Measurements from ENCODE around the gene HOXD11. TPM values are rescaled to one million over a fixed set of nuclear protein-coding genes. Genes with fewer than 3 reads are reported as not detected.

HOXD11 gene
- total RNA-seq, 1 experiment from 2014 or later: not detected

DNA sequence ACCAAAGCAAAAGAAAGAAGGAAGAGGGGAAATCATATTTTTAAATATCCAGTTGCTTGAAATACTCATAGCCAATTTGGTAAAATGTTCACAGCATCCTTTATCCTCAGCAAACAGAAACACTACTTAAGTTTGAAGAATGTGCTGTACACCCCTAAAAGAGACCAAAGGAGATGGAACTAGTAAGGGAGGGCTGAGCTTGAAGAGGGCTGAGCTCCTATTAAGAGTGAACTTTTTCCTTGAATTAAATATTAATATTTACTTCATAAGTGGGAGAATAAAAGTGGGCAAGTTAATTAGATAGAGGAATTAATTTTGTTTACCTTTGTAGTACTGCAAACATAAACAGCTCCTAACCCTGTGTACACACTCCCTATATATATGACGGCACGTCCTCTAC lies 30.3 kb upstream of the HOXD11 start:
- Histone ChIP-seq H3K9me3 (replicated peaks) (peaks cover 19% of the 10 kb centered on the region), H3K36me3 (no peaks in the 10 kb centered on the region), H3K4me3 (no peak overlapping the region), H3K4me1 (replicated peaks) (peaks cover 13% of the 10 kb centered on the region), H3K27ac (no peak overlapping the region), H3K27me3 (replicated peaks) (peaks cover 75% of the 10 kb centered on the region)
- no peak for DNase-seq (ENCODE audit: low read depth in 1 of 2, low spot score in 2 of 2)

DNA sequence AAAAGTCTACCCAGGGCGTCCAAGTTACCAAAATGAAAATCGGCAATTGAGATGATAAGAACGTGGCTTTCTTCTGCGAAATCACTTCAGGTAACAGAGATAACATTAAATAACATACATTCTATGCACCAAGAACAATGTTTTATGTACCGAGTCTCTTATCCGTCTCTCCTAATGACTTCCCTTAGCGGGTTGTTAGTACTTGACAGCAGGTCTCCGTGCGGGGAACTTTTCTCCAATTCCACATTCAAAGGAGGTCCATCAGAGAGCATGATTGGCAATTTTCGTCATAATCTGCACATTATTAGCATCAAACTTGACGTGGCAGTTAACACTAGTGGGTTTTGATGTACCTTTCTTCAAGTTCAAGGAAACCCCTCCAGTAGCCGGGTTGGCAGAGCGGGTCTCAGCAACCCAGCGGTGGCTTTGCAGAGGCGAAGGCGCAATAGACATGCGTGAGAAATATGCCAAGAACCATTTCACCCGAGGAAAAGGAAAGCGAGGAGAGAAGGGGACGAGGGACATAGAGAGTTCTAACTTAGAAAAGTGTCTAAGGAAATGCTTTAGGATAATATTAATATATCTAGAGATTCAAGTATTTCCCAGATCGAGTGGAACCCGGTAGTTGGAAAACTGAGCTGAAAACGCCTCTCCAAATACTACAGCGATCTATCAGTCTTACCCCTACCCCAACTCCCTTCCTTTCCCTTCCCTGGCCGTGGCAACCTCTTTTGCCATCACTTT lies 28.4 kb upstream of the HOXD11 start:
- no peak for DNase-seq (ENCODE audit: low read depth in 1 of 2, low spot score in 2 of 2)
- H3K4me1 ChIP-seq (replicated peaks): peaks cover 13% of the 10 kb centered on the region
- H3K36me3 ChIP-seq: no peaks in the 10 kb centered on the region
- H3K27ac ChIP-seq: no peak overlapping the region
- peaks cover 86% of the 10 kb centered on the region for H3K27me3 ChIP-seq (replicated peaks)
- peaks cover 31% of the 10 kb centered on the region for H3K9me3 ChIP-seq (replicated peaks)
- no peak overlapping the region for H3K4me3 ChIP-seq

DNA sequence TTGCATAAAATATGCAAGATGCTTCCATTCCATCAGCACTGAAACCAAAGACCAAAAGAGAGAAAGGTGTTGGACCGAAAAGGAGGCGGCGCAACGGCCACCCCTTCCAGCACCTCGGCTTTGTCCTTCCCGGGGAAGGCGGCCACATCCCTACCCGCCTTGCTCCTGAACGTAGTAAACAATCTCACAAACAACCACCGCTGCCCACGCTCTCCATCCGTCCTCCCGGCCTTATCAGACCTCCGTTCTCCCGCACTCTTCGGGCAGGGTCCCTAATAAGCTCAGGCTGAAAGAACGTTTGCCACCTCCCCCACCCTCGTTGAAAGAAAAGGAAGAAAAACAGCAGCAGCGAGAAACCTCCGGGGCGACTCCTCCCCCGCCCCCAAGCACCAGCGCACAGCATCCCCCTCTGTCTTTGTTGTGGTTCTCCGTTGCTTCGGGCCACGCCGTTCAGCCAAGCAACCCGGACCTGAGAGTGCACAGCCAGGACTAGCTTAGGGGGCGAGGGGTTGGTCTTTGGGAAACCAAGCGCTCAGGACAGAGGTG lies 27.7 kb upstream of the HOXD11 start:
- peaks cover 13% of the 10 kb centered on the region for H3K4me1 ChIP-seq (replicated peaks)
- peak overlapping the region; percentile 17 for H3K4me3 ChIP-seq
- H3K36me3 ChIP-seq: no peaks in the 10 kb centered on the region
- H3K9me3 ChIP-seq (replicated peaks): peaks cover 31% of the 10 kb centered on the region
- DNase-seq (ENCODE audit: low read depth in 1 of 2, low spot score in 2 of 2): no peak
- H3K27ac ChIP-seq: no peak overlapping the region
- H3K27me3 ChIP-seq (replicated peaks): peaks cover 87% of the 10 kb centered on the region

DNA sequence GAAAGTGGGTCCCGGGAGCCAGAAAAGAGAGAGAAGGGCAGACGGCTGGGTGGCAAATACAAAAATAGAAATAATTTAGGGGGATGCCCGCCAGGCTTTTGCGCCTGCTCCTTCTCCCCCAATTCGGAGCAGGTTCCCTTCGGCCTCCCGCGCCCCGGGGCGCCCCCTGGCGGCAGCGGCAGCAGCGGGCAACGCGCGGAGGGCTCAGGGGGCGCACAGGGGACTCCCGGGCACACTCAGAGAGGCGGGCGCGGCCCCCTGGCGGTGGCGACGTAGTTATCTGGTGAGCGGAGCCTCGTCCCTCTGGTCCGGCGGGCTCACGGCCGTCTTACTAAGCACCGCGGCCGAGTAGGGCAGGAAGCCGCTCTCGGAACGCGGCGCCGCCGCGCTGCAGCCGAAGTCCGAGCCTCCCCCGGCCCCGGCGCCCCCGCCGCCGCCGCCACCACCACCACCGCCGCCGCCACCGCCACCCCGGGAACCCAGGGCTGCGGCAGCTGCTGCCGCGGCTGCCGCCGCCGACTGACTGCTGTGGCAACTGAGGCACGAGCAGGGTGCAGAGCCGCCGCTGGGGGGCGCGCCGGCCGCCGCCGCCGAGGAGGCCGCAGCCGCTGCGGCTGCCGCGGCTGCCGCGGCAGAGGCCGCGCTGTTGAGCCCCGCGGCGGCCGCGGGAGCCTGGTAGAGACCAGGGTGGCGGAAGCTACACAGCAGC lies 27.1 kb upstream of the HOXD11 start:
- H3K27ac ChIP-seq: no peak overlapping the region
- H3K36me3 ChIP-seq: no peaks in the 10 kb centered on the region
- peaks cover 31% of the 10 kb centered on the region for H3K9me3 ChIP-seq (replicated peaks)
- H3K4me1 ChIP-seq (replicated peaks): peaks cover 13% of the 10 kb centered on the region
- H3K4me3 ChIP-seq: peak overlapping the region; percentile 17
- H3K27me3 ChIP-seq (replicated peaks): peaks cover 88% of the 10 kb centered on the region
- DNase-seq (ENCODE audit: low read depth in 1 of 2, low spot score in 2 of 2): peak; percentile 65 to 78

DNA sequence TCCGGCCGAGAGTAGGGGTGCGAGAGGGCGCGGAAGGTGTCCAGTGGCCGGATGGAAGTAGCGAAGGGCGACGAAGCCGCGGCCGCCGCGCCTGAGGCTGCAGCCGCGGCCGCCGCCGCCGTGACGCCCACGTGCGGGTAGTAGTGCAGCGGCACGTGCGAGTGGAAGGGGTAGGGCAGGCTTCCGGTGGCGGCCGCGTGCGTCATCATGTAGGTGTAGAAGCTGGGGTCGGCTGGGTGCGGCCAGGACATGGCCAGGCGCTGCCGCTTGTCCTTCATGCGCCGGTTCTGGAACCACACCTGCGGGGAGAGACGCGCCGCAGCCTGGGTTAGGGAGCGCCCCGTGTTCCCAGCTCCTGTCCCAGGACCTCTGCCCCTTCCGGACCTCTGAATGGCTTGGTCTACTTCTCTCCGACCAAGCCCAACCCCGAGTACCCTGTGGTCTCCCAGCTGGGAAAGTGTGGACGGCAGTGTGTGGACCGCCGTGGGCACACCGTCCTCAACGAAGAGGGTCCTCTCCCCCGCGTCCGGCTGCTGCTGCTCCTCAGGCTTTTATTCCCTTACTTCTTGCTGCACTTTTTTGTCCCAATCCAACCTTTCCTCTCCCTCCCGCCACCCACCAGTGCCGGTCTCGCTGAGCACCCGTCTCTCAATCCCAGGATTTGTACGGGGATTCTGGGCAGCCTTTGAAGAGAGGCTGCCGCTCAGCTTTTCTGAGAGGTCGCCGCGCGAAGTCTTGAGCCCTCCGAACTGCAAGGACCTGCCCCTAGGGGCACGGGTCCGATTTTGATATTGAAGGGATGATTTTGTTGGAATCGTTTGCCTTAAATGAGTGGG lies 26.3 kb upstream of the HOXD11 start:
- peak overlapping the region; percentile 17 for H3K4me3 ChIP-seq

DNA sequence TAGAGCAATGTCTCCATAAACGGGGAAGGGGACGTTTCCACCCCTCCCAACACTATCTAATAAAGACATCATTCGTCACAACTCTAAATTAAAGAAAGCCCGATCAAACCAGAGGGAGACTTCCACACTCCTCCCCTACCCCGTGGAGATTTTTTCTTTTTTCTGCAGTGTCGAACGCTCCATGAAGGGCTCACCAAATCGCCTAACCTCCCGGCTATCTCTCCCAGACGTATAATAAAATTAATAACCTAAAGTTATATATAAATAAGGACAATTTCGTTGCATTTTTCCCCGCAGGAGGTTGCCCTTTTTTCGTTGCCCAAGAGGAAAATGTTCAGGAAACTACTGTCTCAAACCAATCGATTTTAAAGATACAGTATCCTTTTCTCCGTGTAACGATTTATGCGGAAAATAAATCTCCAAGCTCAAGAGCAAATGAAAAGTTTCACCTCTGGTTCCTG lies 25.7 kb upstream of the HOXD11 start:
- Histone ChIP-seq H3K27me3 (replicated peaks) (peaks cover 89% of the 10 kb centered on the region), H3K36me3 (no peaks in the 10 kb centered on the region), H3K4me1 (replicated peaks) (peaks cover 13% of the 10 kb centered on the region), H3K4me3 (no peak overlapping the region), H3K9me3 (replicated peaks) (peaks cover 31% of the 10 kb centered on the region), H3K27ac (no peak overlapping the region)
- DNase-seq (ENCODE audit: low read depth in 1 of 2, low spot score in 2 of 2): no peak

More for the DNA sequence above, 26.3 kb upstream of the HOXD11 start:
- H3K9me3 ChIP-seq (replicated peaks): peaks cover 31% of the 10 kb centered on the region
- no peaks in the 10 kb centered on the region for H3K36me3 ChIP-seq
- H3K27ac ChIP-seq: no peak overlapping the region
- no peak for DNase-seq (ENCODE audit: low read depth in 1 of 2, low spot score in 2 of 2)
- H3K4me1 ChIP-seq (replicated peaks): peaks cover 13% of the 10 kb centered on the region
- H3K27me3 ChIP-seq (replicated peaks): peaks cover 90% of the 10 kb centered on the region

DNA sequence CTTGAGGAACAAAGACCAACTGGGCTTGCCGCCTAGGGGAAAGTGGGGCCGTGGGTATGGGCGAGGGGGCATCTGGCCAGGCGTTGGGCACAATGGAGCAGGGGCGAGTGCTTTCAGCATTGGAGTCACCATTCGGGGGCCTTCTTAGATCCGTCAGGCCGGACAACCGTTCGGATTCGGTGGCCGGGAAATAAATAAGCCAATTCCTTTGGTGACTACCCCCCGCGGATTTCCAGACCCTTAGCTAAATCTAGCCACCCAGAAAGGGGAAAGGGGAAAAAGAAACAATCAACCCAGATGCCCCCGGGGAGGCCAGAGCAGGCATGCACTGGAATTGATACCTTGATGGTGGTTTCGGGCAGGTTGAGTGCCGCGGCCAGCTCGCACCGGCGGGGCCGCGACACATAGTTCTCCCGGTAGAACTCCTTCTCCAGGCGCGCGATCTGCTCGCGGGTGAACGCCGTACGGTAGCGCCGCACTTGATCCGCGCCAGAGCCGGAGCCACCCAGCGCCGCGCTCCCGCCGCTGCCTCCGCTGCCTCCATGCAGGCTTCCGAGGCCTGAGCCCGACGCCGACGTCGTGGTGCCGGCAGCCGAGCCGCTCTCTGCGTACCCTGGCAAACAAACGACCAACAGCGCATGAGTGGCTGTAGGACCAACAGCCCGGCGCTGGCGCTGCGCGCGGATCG lies 25.1 kb upstream of the HOXD11 start:
- Histone ChIP-seq H3K4me1 (replicated peaks) (peaks cover 13% of the 10 kb centered on the region), H3K9me3 (replicated peaks) (peaks cover 31% of the 10 kb centered on the region), H3K4me3 (no peak overlapping the region), H3K27ac (no peak overlapping the region), H3K36me3 (no peaks in the 10 kb centered on the region), H3K27me3 (replicated peaks) (peaks cover 89% of the 10 kb centered on the region)
- no peak for DNase-seq (ENCODE audit: low read depth in 1 of 2, low spot score in 2 of 2)

DNA sequence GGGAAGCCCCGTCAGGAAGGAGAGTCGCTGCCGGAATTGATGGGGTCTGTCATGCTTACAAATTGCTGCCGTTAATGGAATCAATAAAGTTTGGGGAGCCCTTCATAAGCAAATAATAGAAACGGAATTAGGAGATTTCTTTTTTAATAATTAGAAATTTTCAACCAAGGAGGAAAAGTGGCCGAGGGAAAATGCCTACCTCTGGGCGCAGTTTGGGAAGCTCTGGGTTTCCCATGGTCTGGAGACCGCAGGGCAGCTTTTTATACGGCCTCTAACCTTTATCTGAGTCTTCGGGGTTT lies 24.6 kb upstream of the HOXD11 start:
- Histone ChIP-seq H3K4me1 (replicated peaks) (peaks cover 13% of the 10 kb centered on the region), H3K27me3 (replicated peaks) (peaks cover 89% of the 10 kb centered on the region)

DNA sequence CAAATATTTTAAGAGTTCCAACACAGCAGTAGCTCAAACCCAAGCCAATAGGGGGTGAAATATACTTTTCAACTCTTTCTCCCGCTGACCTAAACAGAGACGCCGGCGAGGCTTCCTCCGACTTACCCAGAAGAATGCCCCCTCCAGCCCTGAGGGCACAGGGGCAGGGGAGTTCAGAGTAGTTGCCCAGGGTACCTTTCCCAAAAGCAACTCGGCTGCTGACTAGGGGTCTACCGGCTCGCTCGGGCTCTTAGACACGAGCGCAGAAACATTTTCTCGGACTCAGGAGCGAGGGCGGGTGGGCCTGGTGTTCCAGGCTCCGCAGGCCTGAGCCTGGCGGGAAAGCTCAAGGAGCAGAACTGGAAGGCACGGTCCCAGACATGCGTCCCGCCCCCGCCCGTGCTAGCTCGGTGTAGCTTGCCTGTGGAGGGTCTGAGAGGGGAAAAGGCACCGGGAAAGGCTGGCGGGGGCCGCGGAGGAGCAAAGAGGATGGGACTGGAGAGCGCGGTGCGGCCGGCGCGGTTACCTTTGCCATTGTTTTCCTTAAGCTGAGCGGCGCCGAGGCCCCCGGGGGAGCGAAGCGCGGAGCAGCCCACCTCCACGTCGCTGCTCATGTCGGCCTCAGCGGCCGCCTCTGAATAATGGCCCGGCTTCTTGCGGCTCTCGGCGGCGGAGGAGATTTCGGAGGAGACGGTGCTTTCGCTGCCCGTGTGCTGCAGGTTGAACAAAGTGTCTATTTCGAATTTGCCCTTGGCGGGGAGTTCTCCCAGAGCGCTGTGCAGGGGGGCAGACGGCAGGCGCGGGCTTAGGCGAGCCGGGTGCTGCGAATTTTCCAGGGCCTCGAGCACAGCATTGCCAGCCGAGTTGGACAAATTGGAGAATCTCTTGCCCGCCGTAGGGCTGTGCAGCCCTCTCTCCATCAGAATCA lies 24.0 kb upstream of the HOXD11 start:
- peaks cover 13% of the 10 kb centered on the region for H3K4me1 ChIP-seq (replicated peaks)
- no peak overlapping the region for H3K4me3 ChIP-seq
- H3K27me3 ChIP-seq (replicated peaks): peaks cover 92% of the 10 kb centered on the region
- H3K36me3 ChIP-seq: no peaks in the 10 kb centered on the region
- H3K9me3 ChIP-seq (replicated peaks): peaks cover 31% of the 10 kb centered on the region
- H3K27ac ChIP-seq: no peak overlapping the region
- DNase-seq (ENCODE audit: low read depth in 1 of 2, low spot score in 2 of 2): no peak

More for the DNA sequence above, 24.6 kb upstream of the HOXD11 start:
- Histone ChIP-seq H3K27ac (no peak overlapping the region), H3K36me3 (no peaks in the 10 kb centered on the region), H3K4me3 (no peak overlapping the region), H3K9me3 (replicated peaks) (peaks cover 31% of the 10 kb centered on the region)
- no peak for DNase-seq (ENCODE audit: low read depth in 1 of 2, low spot score in 2 of 2)

DNA sequence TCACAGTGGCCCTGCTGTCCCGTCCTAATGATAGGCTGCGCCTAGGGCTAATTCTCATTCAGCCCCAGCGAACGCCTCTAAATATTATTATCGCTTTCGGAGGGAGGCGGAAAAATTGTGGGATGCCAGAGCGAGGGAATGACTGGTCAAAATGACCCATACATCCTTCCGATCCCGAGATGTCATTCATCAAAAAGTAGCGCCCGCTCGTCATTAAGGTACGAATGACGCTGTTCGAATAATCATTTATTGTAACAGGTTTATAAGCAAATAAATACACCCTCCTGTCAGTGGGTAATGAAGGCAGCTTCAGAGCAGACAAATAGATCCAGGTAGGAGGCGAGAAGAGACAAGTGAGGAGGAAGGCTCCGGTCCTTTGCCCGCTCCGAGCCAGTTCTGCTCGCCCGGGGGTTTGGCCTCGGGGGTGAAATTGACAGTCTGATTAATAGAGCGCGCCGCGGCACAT lies 23.3 kb upstream of the HOXD11 start, which contains the start of gene EVX2:
Gene EVX2 (minus strand): TSS at position 167 of the 466 bp plus-strand sequence. CDS start 186 bp downstream, outside the sequence.
- H3K36me3 ChIP-seq: no peaks in the 10 kb centered on the region
- H3K4me1 ChIP-seq (replicated peaks): peaks cover 18% of the 10 kb centered on the region
- H3K27me3 ChIP-seq (replicated peaks): peaks cover 92% of the 10 kb centered on the region
- peaks cover 31% of the 10 kb centered on the region for H3K9me3 ChIP-seq (replicated peaks)
- H3K27ac ChIP-seq: no peak within 1 kb of the TSS
- no peak within 1 kb of the TSS for H3K4me3 ChIP-seq
- no peak for DNase-seq (ENCODE audit: low read depth in 1 of 2, low spot score in 2 of 2)

DNA sequence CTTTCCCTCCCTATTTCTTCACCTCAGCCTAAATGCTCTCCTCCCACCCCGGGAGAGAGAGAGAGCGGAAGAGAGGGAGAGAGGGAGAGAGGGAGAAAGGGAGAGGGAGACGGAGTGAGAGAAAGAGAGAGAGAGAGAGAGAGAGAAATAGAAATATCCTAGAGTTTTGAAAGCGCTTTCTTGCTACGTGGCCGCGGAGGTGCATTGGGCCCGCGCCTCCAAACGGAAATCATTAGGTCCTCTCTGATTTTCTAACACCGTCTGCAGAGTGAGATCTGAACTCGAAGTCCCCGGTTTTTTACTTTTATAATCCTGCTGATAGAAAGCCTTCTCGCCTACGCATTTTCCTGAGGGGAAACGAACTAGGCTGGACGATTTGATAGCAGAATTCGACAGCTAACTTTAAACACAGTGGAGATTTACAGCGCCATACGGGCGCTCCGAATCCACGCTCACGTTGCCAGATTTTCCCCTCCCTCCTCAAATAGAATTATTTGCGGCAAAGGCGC lies 22.4 kb upstream of the HOXD11 start:
- no peak for DNase-seq (ENCODE audit: low read depth in 1 of 2, low spot score in 2 of 2)
- H3K4me1 ChIP-seq (replicated peaks): peaks cover 13% of the 10 kb centered on the region
- peaks cover 92% of the 10 kb centered on the region for H3K27me3 ChIP-seq (replicated peaks)
- H3K27ac ChIP-seq: no peak overlapping the region
- H3K36me3 ChIP-seq: no peaks in the 10 kb centered on the region
- no peak overlapping the region for H3K4me3 ChIP-seq
- peaks cover 26% of the 10 kb centered on the region for H3K9me3 ChIP-seq (replicated peaks)

Measured in SJSA1 (cell line).